Amygdala (tissue), 56 donors: ENCODE results near the gene PRRT4.

Experiments
- DNase-seq, 56 donors: peaks; one replicate each; lab custom pipeline; 2025; lab: John Stamatoyannopoulos, UW

Gene PRRT4

GRCh38 chr7:128379900-128380479 is 18.5 kb upstream of the PRRT4 start:
- DNase-seq, result no peak

- no peak for DNase-seq
Measured at GRCh38 chr7:128378637-128379036, 17.1 kb upstream of the PRRT4 start.

GRCh38 chr7:128376077-128376476 is 14.6 kb upstream of the PRRT4 start:
- no peak for DNase-seq

GRCh38 chr7:128374041-128374440 is 12.6 kb upstream of the PRRT4 start:
- no peak for DNase-seq

- DNase-seq, result no peak
Measured at GRCh38 chr7:128373606-128374005, 12.1 kb upstream of the PRRT4 start.

GRCh38 chr7:128370491-128370890 is 9.0 kb upstream of the PRRT4 start:
- no peak for DNase-seq

GRCh38 chr7:128366986-128367385 is 5.5 kb upstream of the PRRT4 start:
- DNase-seq, result no peak

- no peak for DNase-seq
Measured at GRCh38 chr7:128366300-128366699, 4.8 kb upstream of the PRRT4 start.

- no peak for DNase-seq
Measured at GRCh38 chr7:128365432-128365831, 3.9 kb upstream of the PRRT4 start.

GRCh38 chr7:128364166-128364870 is 2.8 kb upstream of the PRRT4 start:
- DNase-seq, result no peak

- no peak for DNase-seq
Measured at GRCh38 chr7:128363261-128363721, 1.8 kb upstream of the PRRT4 start.

GRCh38 chr7:128362670-128363069 is 1.2 kb upstream of the PRRT4 start:
- DNase-seq, result no peak

GRCh38 chr7:128360359-128360678 is 1.2 kb downstream of the PRRT4 start:
- DNase-seq, result no peak

- no peak for DNase-seq
Measured at GRCh38 chr7:128359939-128360338, 1.6 kb downstream of the PRRT4 start.

- no peak for DNase-seq
Measured at GRCh38 chr7:128359336-128359735, 2.2 kb downstream of the PRRT4 start.

- no peak for DNase-seq
Measured at GRCh38 chr7:128358233-128358632, 3.3 kb downstream of the PRRT4 start.

GRCh38 chr7:128357217-128357613 is 4.3 kb downstream of the PRRT4 start:
- no peak for DNase-seq

GRCh38 chr7:128356546-128357216 is 4.8 kb downstream of the PRRT4 start:
- no peak for DNase-seq

GRCh38 chr7:128353610-128354009 is 7.9 kb downstream of the PRRT4 start:
- no peak for DNase-seq

- DNase-seq, result no peak
Measured at GRCh38 chr7:128353189-128353588, 8.3 kb downstream of the PRRT4 start.

GRCh38 chr7:128352636-128353035 is 8.9 kb downstream of the PRRT4 start:
- DNase-seq, result no peak

GRCh38 chr7:128352153-128352537 is 9.3 kb downstream of the PRRT4 start:
- DNase-seq, result peak in 22 of 56 donors; percentile 5 to 68 (median 28)
